ENCODE results near the gene JAKMIP2.

JAKMIP2 gene

DNA sequence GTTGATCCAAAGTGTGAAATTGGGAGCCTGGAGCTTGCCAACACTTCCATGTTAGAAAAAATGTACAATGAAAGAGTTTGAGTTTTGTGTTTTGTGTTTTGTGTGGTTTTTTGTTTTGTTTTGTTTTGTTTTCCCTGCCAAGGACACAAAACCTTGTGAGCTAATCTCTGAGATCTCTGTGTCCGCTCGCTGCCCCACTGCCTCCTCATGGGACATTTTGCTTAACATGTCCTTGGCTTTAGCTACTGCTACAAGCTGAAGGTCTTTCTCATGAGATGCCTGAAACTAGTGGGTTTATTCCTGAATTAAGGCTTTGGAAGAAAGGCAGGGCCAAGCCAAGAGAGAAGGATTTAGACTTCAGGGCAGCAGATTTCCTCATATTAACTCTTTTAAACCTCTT lies 7.3 kb upstream of the JAKMIP2 start:
- Histone ChIP-seq H3K27me3 (ENCODE audit: control insufficient read depth, insufficient read depth, low read length) (no peaks in the 10 kb centered on the region), H3K4me3 (ENCODE audit: low read length) (no peak overlapping the region), H3K27ac (ENCODE audit: low read length) (no peak overlapping the region), H3K36me3 (ENCODE audit: control insufficient read depth, insufficient read depth, low read length) (no peaks in the 10 kb centered on the region), H3K9me3 (ENCODE audit: control insufficient read depth, insufficient read depth, low read length) (no peaks in the 10 kb centered on the region), H3K4me1 (ENCODE audit: control insufficient read depth, insufficient read depth, low read length) (no peaks in the 10 kb centered on the region)
- no CpG with 5 or more reads among the region's 2 CpGs for WGBS (ENCODE audit: insufficient coverage, insufficient read length)
- DNase-seq (ENCODE audit: low read depth, low spot score) = no peak

- H3K4me3 ChIP-seq (ENCODE audit: low read length) = no peak overlapping the region
- no peaks in the 10 kb centered on the region for H3K9me3 ChIP-seq (ENCODE audit: control insufficient read depth, insufficient read depth, low read length)
- H3K36me3 ChIP-seq (ENCODE audit: control insufficient read depth, insufficient read depth, low read length) = no peaks in the 10 kb centered on the region
- no peak for DNase-seq (ENCODE audit: low read depth, low spot score)
- no peaks in the 10 kb centered on the region for H3K4me1 ChIP-seq (ENCODE audit: control insufficient read depth, insufficient read depth, low read length)
- H3K27me3 ChIP-seq (ENCODE audit: control insufficient read depth, insufficient read depth, low read length) = no peaks in the 10 kb centered on the region
- H3K27ac ChIP-seq (ENCODE audit: low read length) = no peak overlapping the region
Observed at GRCh38 chr5:147788023-147788422, 5.5 kb upstream of the JAKMIP2 start.

- no peak overlapping the region for H3K27ac ChIP-seq (ENCODE audit: low read length)
- no peaks in the 10 kb centered on the region for H3K27me3 ChIP-seq (ENCODE audit: control insufficient read depth, insufficient read depth, low read length)
- no CpG with 5 or more reads among the region's 2 CpGs for WGBS (ENCODE audit: insufficient coverage, insufficient read length)
- no peaks in the 10 kb centered on the region for H3K9me3 ChIP-seq (ENCODE audit: control insufficient read depth, insufficient read depth, low read length)
- no peaks in the 10 kb centered on the region for H3K4me1 ChIP-seq (ENCODE audit: control insufficient read depth, insufficient read depth, low read length)
- DNase-seq (ENCODE audit: low read depth, low spot score) = no peak
- no peak overlapping the region for H3K4me3 ChIP-seq (ENCODE audit: low read length)
- H3K36me3 ChIP-seq (ENCODE audit: control insufficient read depth, insufficient read depth, low read length) = no peaks in the 10 kb centered on the region
Observed at GRCh38 chr5:147786142-147786541, 3.6 kb upstream of the JAKMIP2 start.

GRCh38 chr5:147784146-147784987 lies 1.8 kb upstream of the JAKMIP2 start:
- no peak for DNase-seq (ENCODE audit: low read depth, low spot score)
- H3K4me3 ChIP-seq (ENCODE audit: low read length) = no peak overlapping the region
- no peaks in the 10 kb centered on the region for H3K36me3 ChIP-seq (ENCODE audit: control insufficient read depth, insufficient read depth, low read length)
- no peaks in the 10 kb centered on the region for H3K9me3 ChIP-seq (ENCODE audit: control insufficient read depth, insufficient read depth, low read length)
- no peak overlapping the region for H3K27ac ChIP-seq (ENCODE audit: low read length)
- no peaks in the 10 kb centered on the region for H3K27me3 ChIP-seq (ENCODE audit: control insufficient read depth, insufficient read depth, low read length)
- no peaks in the 10 kb centered on the region; the same call in 1 of the 2 replicates for H3K4me1 ChIP-seq (ENCODE audit: control insufficient read depth, insufficient read depth, low read length)
- no CpG with 5 or more reads among the region's 8 CpGs for WGBS (ENCODE audit: insufficient coverage, insufficient read length)

DNA sequence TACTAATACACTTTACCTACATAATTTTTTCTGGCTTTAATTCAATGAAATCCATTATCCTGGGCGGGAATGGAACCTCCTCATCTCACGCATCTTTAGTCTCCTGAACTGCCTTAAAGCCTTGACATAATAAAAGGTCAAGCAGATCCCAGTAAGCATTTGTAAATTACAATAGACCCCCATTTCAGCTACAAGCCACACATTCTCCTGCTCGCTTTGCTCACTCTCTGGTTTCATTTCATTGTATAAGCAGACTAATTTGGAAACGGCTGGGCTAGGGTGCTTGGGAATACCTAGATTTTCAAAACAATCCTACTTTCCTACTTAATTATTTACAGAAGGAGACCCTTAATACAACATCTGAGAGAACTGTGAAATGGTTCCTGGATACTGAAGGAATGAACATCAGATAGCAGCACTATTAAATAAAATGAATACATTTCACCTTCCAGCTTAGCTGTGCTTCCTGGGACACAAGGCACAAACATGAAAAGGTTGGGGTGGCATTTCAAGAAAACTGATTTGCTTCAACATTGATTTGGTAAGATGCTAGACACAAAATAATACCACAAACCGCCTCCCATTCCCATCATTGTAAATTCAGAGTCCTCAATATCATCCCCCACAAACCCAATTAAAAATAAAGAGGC lies 1.5 kb downstream of the JAKMIP2 start:
- Histone ChIP-seq H3K4me1 (ENCODE audit: control insufficient read depth, insufficient read depth, low read length) (no peaks in the 10 kb centered on the region; the same call in 1 of the 2 replicates), H3K27me3 (ENCODE audit: control insufficient read depth, insufficient read depth, low read length) (no peaks in the 10 kb centered on the region), H3K4me3 (ENCODE audit: low read length) (peak overlapping the region; percentile 6; the same call in 1 of the 2 replicates), H3K27ac (ENCODE audit: low read length) (no peak overlapping the region), H3K36me3 (ENCODE audit: control insufficient read depth, insufficient read depth, low read length) (no peaks in the 10 kb centered on the region), H3K9me3 (ENCODE audit: control insufficient read depth, insufficient read depth, low read length) (no peaks in the 10 kb centered on the region)
- WGBS (ENCODE audit: insufficient coverage, insufficient read length) = 100% methylated on average over 1 of the region's 5 CpGs
- no peak for DNase-seq (ENCODE audit: low read depth, low spot score)

DNA sequence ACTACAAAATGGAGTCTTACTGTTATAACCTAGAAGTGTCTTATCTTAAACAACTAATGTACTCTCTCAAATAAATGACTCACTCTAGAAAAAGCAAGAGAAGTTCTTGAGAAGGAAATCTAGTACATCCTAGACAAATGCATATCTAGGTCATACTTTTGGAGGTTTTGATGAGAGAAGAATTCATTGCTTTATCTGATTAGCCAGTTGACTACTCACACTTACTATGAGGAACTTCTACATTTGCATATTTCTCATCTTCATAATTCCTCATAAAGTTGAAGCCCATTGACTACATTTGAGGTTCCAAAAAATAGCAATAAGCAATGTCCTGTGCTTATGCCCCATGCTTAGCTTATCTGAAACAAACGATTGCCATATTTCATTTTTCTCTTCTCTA lies 2.8 kb downstream of the JAKMIP2 start:
- Histone ChIP-seq H3K36me3 (ENCODE audit: control insufficient read depth, insufficient read depth, low read length) (no peaks in the 10 kb centered on the region), H3K27ac (ENCODE audit: low read length) (no peak overlapping the region), H3K9me3 (ENCODE audit: control insufficient read depth, insufficient read depth, low read length) (no peaks in the 10 kb centered on the region), H3K4me1 (ENCODE audit: control insufficient read depth, insufficient read depth, low read length) (peaks cover 1% of the 10 kb centered on the region; the same call in 1 of the 2 replicates), H3K27me3 (ENCODE audit: control insufficient read depth, insufficient read depth, low read length) (no peaks in the 10 kb centered on the region), H3K4me3 (ENCODE audit: low read length) (no peak overlapping the region)
- DNase-seq (ENCODE audit: low read depth, low spot score) = no peak
- WGBS (ENCODE audit: insufficient coverage, insufficient read length) = no CpG with 5 or more reads among the region's 1 CpG

DNA sequence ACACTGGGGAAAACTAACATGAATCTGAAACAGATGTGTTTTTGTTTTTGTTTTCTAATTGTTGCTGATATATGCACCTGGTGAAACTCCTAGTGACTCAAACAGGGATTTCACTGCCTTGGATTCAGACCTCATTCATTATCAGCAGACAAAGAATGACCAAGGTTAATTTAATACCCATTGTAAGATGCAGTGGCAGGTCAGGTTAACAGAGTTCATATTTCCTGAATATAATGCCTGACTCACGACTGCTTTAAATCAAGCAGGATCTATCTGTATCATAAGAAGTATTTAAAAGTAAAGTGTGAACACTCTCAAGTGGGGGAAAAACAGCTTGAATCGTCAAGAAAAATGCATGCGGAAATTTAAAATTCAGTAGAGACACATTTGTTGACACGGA lies 5.5 kb downstream of the JAKMIP2 start:
- no peak for DNase-seq (ENCODE audit: low read depth, low spot score)
- no CpG with 5 or more reads among the region's 4 CpGs for WGBS (ENCODE audit: insufficient coverage, insufficient read length)
- Histone ChIP-seq H3K4me1 (ENCODE audit: control insufficient read depth, insufficient read depth, low read length) (peaks cover 1% of the 10 kb centered on the region; the same call in 1 of the 2 replicates), H3K27me3 (ENCODE audit: control insufficient read depth, insufficient read depth, low read length) (no peaks in the 10 kb centered on the region), H3K27ac (ENCODE audit: low read length) (no peak overlapping the region), H3K4me3 (ENCODE audit: low read length) (no peak overlapping the region), H3K36me3 (ENCODE audit: control insufficient read depth, insufficient read depth, low read length) (no peaks in the 10 kb centered on the region), H3K9me3 (ENCODE audit: control insufficient read depth, insufficient read depth, low read length) (no peaks in the 10 kb centered on the region)

GRCh38 chr5:147773587-147773986 lies 8.9 kb downstream of the JAKMIP2 start:
- no peaks in the 10 kb centered on the region for H3K36me3 ChIP-seq (ENCODE audit: control insufficient read depth, insufficient read depth, low read length)
- no peak overlapping the region for H3K27ac ChIP-seq (ENCODE audit: low read length)
- WGBS (ENCODE audit: insufficient coverage, insufficient read length) = no CpG with 5 or more reads among the region's 2 CpGs
- peaks cover 1% of the 10 kb centered on the region; the same call in 1 of the 2 replicates for H3K4me1 ChIP-seq (ENCODE audit: control insufficient read depth, insufficient read depth, low read length)
- H3K9me3 ChIP-seq (ENCODE audit: control insufficient read depth, insufficient read depth, low read length) = no peaks in the 10 kb centered on the region
- H3K27me3 ChIP-seq (ENCODE audit: control insufficient read depth, insufficient read depth, low read length) = no peaks in the 10 kb centered on the region
- no peak for DNase-seq (ENCODE audit: low read depth, low spot score)
- H3K4me3 ChIP-seq (ENCODE audit: low read length) = no peak overlapping the region

DNA sequence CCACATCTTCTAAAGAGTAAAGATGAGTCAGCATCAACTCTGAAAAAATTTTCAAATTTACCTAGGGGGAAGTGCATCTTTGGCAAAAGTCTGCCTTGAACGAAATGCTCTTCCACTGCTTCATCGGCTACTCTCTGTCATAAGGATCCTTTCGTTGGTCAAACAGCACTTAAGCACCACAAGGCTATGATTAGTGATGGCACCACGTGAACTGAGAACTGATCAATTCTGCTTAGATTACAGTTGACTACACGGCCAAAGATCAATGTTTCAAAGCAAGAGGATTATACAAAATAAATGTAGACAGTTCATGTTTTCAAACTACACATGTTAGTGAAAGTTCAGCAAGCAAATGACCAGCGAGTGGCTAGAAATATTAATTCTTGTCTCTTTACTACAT lies 9.4 kb downstream of the JAKMIP2 start:
- H3K4me3 ChIP-seq (ENCODE audit: low read length) = no peak overlapping the region
- no CpG with 5 or more reads among the region's 6 CpGs for WGBS (ENCODE audit: insufficient coverage, insufficient read length)
- peaks cover 1% of the 10 kb centered on the region; the same call in 1 of the 2 replicates for H3K4me1 ChIP-seq (ENCODE audit: control insufficient read depth, insufficient read depth, low read length)
- no peaks in the 10 kb centered on the region for H3K36me3 ChIP-seq (ENCODE audit: control insufficient read depth, insufficient read depth, low read length)
- no peaks in the 10 kb centered on the region for H3K9me3 ChIP-seq (ENCODE audit: control insufficient read depth, insufficient read depth, low read length)
- no peaks in the 10 kb centered on the region for H3K27me3 ChIP-seq (ENCODE audit: control insufficient read depth, insufficient read depth, low read length)
- H3K27ac ChIP-seq (ENCODE audit: low read length) = no peak overlapping the region
- no peak for DNase-seq (ENCODE audit: low read depth, low spot score)

DNA sequence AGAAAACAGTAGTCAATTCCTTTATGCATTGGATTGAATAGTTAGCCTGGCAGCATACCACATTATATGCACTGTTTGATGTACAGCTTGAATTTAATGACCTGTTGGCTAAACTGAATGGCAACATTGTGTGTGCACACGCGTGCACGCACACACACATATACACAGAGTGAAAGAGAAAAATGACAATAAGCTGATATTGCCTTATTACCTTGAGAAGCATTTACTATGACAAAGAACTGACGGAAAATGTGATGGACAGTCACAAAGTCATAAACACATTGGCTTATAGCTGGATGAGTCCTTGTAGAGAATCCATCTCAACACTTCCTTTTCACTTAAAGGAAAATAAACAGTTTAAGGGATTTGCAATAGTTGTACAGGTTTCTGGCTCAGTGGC lies 15.5 kb downstream of the JAKMIP2 start:
- H3K4me1 ChIP-seq (ENCODE audit: control insufficient read depth, insufficient read depth, low read length) = no peaks in the 10 kb centered on the region; the same call in 1 of the 2 replicates
- no CpG with 5 or more reads among the region's 4 CpGs for WGBS (ENCODE audit: insufficient coverage, insufficient read length)
- DNase-seq (ENCODE audit: low read depth, low spot score) = no peak

More for the DNA sequence above, 15.5 kb downstream of the JAKMIP2 start:
- H3K27ac ChIP-seq (ENCODE audit: low read length) = no peak overlapping the region
- no peaks in the 10 kb centered on the region for H3K27me3 ChIP-seq (ENCODE audit: control insufficient read depth, insufficient read depth, low read length)
- H3K4me3 ChIP-seq (ENCODE audit: low read length) = no peak overlapping the region
- H3K36me3 ChIP-seq (ENCODE audit: control insufficient read depth, insufficient read depth, low read length) = no peaks in the 10 kb centered on the region
- no peaks in the 10 kb centered on the region for H3K9me3 ChIP-seq (ENCODE audit: control insufficient read depth, insufficient read depth, low read length)
